ENCODE results near the gene PAM. TPM values are rescaled to one million over a fixed set of nuclear protein-coding genes. Genes with fewer than 3 reads are reported as not detected.

Gene PAM
- total RNA-seq, 4 donors from 2014 or later, result 132 to 224 (median 184) TPM

DNA sequence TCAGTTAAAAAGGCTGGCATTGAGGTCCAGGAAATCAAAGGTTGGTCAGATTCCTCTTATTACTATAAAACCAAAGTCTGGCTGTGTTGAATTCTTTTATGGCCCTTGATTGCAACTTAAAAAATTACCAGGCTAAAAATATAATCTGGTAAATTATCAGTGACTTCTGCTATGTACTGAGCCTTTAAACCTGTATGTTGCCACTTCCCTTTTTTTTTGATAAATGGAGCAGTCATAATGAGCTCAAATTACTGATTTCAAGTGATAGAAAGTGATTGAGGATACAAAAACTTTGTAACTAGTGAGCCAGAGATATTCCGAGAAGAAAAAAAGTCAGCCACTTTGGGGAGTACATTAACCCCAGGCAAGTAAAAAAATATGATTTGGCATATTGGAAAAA is 264.7 kb downstream of the PAM start:
- no peak for DNase-seq (ENCODE audit: low spot score in 2 of 2)
- TF ChIP-seq, protein P1, sequence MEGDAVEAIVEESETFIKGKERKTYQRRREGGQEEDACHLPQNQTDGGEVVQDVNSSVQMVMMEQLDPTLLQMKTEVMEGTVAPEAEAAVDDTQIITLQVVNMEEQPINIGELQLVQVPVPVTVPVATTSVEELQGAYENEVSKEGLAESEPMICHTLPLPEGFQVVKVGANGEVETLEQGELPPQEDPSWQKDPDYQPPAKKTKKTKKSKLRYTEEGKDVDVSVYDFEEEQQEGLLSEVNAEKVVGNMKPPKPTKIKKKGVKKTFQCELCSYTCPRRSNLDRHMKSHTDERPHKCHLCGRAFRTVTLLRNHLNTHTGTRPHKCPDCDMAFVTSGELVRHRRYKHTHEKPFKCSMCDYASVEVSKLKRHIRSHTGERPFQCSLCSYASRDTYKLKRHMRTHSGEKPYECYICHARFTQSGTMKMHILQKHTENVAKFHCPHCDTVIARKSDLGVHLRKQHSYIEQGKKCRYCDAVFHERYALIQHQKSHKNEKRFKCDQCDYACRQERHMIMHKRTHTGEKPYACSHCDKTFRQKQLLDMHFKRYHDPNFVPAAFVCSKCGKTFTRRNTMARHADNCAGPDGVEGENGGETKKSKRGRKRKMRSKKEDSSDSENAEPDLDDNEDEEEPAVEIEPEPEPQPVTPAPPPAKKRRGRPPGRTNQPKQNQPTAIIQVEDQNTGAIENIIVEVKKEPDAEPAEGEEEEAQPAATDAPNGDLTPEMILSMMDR (IDR thresholded peaks at IDR 0.05), result no peak
- no peak for TF ChIP-seq EP300 (IDR thresholded peaks at IDR 0.05)
- TF ChIP-seq POLR2A (IDR thresholded peaks at IDR 0.05), result no peak
- Histone ChIP-seq H3K4me1 (no peaks in the 10 kb centered on the region), H3K9me3 (no peaks in the 10 kb centered on the region), H3K36me3 (peaks cover 0 to 50% (median 0%) of the 10 kb centered on the region in 3 donors), H3K27ac (no peak overlapping the region), H3K4me3 (no peak overlapping the region), H3K27me3 (no peaks in the 10 kb centered on the region)
- 79 to 84% methylated on average over 1 of the region's 1 CpG for WGBS, 2 donors

DNA sequence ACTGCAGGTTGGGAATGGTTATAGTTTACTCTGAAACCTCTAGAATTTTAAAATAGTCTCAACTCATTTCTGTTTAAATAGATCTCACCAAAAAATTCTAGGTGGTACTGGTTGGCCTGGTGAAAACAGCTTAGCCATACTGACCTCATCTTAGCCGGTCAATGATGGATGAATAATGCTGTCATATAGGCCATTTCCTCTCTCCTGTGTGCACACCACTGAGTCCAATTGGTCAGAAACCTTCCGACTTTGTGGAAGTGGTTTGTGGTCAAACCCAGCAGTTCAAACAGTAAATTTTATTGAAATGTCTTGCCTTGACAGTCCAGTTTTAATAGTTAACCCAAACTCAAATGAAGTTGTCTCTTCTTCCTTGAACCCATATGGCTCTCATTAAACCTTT is 266.2 kb downstream of the PAM start:
- no peak for DNase-seq (ENCODE audit: low spot score in 2 of 2)
- Histone ChIP-seq H3K4me1 (no peaks in the 10 kb centered on the region), H3K27me3 (no peaks in the 10 kb centered on the region), H3K4me3 (no peak overlapping the region), H3K27ac (no peak overlapping the region), H3K36me3 (peaks cover 0 to 42% (median 0%) of the 10 kb centered on the region in 3 donors), H3K9me3 (no peaks in the 10 kb centered on the region)
- WGBS, 2 donors, result 68 to 87% methylated on average over 2 of the region's 2 CpGs
- TF ChIP-seq POLR2A (IDR thresholded peaks at IDR 0.05), result no peak
- TF ChIP-seq EP300 (IDR thresholded peaks at IDR 0.05), result no peak
- TF ChIP-seq, protein P1 (IDR thresholded peaks at IDR 0.05), result no peak

DNA sequence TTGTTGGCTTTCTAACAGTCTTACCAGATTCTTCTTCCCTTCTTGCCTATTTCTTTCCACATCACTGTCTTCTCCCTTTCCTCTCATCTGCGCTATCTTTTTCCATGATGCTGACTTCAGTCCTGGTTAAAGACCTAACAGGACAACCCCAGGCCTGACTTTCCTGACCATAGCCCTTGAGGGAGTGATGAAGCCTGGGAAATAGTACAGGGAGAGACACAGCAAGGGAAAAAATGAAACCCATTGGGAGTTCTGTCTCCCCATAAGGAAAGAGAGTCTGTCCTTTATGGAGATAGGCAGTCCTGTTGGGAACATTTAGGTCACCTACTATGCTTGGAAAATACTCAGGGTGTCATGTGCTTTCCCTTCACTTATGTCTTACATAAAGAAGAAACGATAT is 272.2 kb downstream of the PAM start:
- TF ChIP-seq, protein P1 (IDR thresholded peaks at IDR 0.05), result no peak
- TF ChIP-seq EP300 (IDR thresholded peaks at IDR 0.05) (no peak), POLR2A (IDR thresholded peaks at IDR 0.05) (no peak)
- H3K4me1 ChIP-seq, result no peaks in the 10 kb centered on the region
- H3K27me3 ChIP-seq, result no peaks in the 10 kb centered on the region
- 71 to 96% methylated on average over 2 of the region's 2 CpGs for WGBS, 2 donors
- H3K27ac ChIP-seq, result no peak overlapping the region
- H3K9me3 ChIP-seq, result no peaks in the 10 kb centered on the region
- H3K4me3 ChIP-seq, result no peak overlapping the region
- DNase-seq (ENCODE audit: low spot score in 2 of 2), result no peak
- H3K36me3 ChIP-seq, result peaks cover 0 to 44% (median 0%) of the 10 kb centered on the region in 3 donors

DNA sequence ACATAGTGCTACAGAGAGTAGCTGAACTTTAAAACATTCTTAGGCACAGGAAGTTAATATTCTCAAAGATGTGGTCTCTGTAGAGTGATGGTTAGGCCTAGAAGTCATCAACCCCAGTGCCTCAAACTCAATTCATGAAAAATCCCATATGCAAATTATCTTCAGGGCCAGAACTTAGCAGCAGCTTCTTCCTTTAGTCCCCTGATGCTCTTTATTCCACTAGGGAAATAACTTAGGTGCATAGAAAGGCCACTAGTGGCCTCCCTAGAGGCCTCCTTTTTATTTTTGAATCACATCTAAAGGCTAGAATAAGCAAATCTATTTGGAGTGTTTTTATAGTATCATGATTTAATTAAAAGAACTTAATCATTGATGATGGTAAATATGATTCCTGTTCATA is 276.5 kb downstream of the PAM start:
- H3K27ac ChIP-seq, result no peak overlapping the region

DNA sequence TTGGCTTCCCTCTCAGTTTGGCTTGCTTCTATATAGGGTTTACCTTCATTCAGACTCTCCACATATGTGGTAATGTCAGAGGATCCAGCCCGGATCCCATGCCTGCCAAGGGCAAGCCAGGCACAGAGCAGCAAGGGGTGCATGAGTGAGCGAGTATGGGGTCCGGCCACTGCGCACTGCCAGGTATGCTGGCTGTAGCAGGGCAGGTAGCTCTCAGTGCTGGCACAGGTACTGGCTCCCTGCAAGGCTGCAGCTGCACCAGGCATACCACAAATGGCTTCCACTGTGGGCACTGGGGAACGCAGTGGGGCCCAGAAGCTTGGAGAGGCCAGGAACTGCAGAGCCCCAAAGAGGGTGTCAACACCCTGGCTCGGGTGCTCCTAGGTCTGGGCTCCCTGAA is 278.6 kb downstream of the PAM start:
- Histone ChIP-seq H3K27ac (no peak overlapping the region), H3K4me1 (no peaks in the 10 kb centered on the region), H3K27me3 (no peaks in the 10 kb centered on the region), H3K4me3 (no peak overlapping the region), H3K9me3 (peaks cover 0 to 12% (median 0%) of the 10 kb centered on the region in 4 donors), H3K36me3 (peaks cover 0 to 24% (median 0%) of the 10 kb centered on the region in 3 donors)
- WGBS, 2 donors, result 92 to 99% methylated on average over 6 of the region's 6 CpGs
- TF ChIP-seq POLR2A (IDR thresholded peaks at IDR 0.05) (no peak), EP300 (IDR thresholded peaks at IDR 0.05) (no peak)
- TF ChIP-seq, protein P1 (IDR thresholded peaks at IDR 0.05), result no peak
- DNase-seq (ENCODE audit: low spot score in 2 of 2), result no peak

More for the DNA sequence above, 276.5 kb downstream of the PAM start:
- Histone ChIP-seq H3K9me3 (peaks cover 0 to 12% (median 0%) of the 10 kb centered on the region in 4 donors), H3K27me3 (no peaks in the 10 kb centered on the region), H3K4me1 (no peaks in the 10 kb centered on the region), H3K36me3 (peaks cover 0 to 41% (median 0%) of the 10 kb centered on the region in 3 donors), H3K4me3 (no peak overlapping the region)
- no peak for DNase-seq (ENCODE audit: low spot score in 2 of 2)
- no peak for TF ChIP-seq POLR2A (IDR thresholded peaks at IDR 0.05)
- TF ChIP-seq EP300 (IDR thresholded peaks at IDR 0.05), result no peak
- TF ChIP-seq, protein P1 (IDR thresholded peaks at IDR 0.05), result peak in 1 of 5 experiments; percentile 10
